ENCODE data around the gene DROSHA. TPM values are rescaled to one million over a fixed set of nuclear protein-coding genes. Genes with fewer than 3 reads are reported as not detected.
"Not testable (repeated sequence)": the region's sequence is repeated elsewhere in the genome, so short reads cannot be mapped to it uniquely, and the experiment has no call there.

DROSHA gene
- total RNA-seq, 2 experiments from 2014 or later = 59.6 to 66.1 TPM

- Mint-ChIP-seq H3K36me3 (peaks cover 45% of the 10 kb centered on the region), H3K27me3 (no peaks in the 10 kb centered on the region), H3K4me1 (ENCODE audit: low read depth) (no peaks in the 10 kb centered on the region), H3K27ac (no peak overlapping the region), H3K9me3 (no peaks in the 10 kb centered on the region), H3K4me3 (no peak overlapping the region)
- ChIA-PET POLR2A (no interaction called here), CTCF (no interaction called here)
- no peak for DNase-seq
- intact Hi-C loops (cut with micrococcal nuclease) = no loop called here
These were observed 127.6 kb downstream of the DROSHA start for GRCh38 chr5:31404325-31404724.

DNA sequence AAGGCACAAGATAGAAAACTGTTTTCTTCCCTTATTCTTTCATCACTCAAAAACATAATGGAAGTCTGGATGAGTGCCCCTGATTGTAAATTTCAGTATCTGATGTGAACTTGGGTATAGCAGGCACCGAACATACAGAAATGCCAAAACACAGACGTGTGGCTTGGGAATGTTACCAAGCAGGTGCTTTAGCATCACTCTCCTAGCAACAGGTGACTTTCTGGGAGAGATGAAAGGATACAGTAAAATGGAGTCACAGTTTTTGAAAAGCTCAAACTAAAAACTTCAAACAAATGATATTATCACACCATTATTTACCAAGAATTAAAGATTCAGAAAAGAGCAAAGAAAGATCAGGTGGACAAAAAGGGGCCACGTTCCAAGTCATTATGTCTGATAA is 130.2 kb downstream of the DROSHA start:
- no peaks in the 10 kb centered on the region for H3K9me3 Mint-ChIP-seq
- intact Hi-C loops (cut with micrococcal nuclease) = no loop called here
- ChIA-PET CTCF (no interaction called here), POLR2A (no interaction called here)
- H3K4me1 Mint-ChIP-seq (ENCODE audit: low read depth) = no peaks in the 10 kb centered on the region
- no peak for DNase-seq
- no peak overlapping the region for H3K27ac Mint-ChIP-seq
- no peaks in the 10 kb centered on the region for H3K27me3 Mint-ChIP-seq
- peaks cover 25% of the 10 kb centered on the region for H3K36me3 Mint-ChIP-seq
- no peak overlapping the region for H3K4me3 Mint-ChIP-seq

DNA sequence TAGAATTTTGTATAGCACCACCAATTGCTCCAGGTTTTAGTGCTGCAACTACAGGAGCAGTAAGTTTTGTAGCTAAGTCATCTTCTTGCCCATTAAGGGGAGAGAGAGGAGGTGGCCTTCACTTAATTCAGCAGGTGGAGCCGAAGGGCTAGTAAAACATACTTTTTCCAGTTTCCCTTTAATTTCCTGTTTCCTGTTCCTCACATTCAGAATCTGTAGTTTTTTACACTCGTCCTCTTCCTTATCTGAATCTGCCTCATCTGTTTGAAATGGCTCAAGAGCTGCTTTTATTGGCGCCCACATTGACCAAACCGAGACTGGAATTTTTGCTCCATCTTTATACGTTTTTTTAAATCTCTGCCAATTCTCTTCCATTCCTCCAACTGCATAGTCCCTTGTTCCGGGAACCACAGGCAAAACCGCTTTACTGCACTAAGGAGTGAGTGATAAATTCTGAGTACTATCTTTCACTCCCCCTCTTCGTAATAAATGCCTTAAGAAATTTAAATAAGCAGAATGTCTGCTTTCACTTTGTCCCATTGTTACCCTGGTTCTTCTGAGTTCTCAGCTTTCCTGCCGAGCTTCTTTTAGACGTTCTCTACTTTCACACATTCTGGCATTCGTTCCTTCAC is 133.9 kb downstream of the DROSHA start:
- H3K4me1 Mint-ChIP-seq (ENCODE audit: low read depth) = no peaks in the 10 kb centered on the region
- no peak overlapping the region for H3K4me3 Mint-ChIP-seq
- ChIA-PET POLR2A (no interaction called here), CTCF (no interaction called here)
- no peak overlapping the region for H3K27ac Mint-ChIP-seq
- intact Hi-C loops (cut with micrococcal nuclease) = no loop called here
- no peak for DNase-seq
- H3K9me3 Mint-ChIP-seq = no peaks in the 10 kb centered on the region
- H3K27me3 Mint-ChIP-seq = no peaks in the 10 kb centered on the region
- peaks cover 14% of the 10 kb centered on the region for H3K36me3 Mint-ChIP-seq

GRCh38 chr5:31396611-31397295 is 135.1 kb downstream of the DROSHA start:
- POLR2A ChIA-PET = no interaction called here
- Mint-ChIP-seq H3K27me3 (no peaks in the 10 kb centered on the region), H3K36me3 (peaks cover 11% of the 10 kb centered on the region), H3K9me3 (no peaks in the 10 kb centered on the region), H3K27ac (no peak overlapping the region), H3K4me3 (no peak overlapping the region), H3K4me1 (ENCODE audit: low read depth) (no peaks in the 10 kb centered on the region)
- intact Hi-C loops (cut with micrococcal nuclease) = no loop called here
- CTCF ChIA-PET = no interaction called here
- DNase-seq = no peak

DNA sequence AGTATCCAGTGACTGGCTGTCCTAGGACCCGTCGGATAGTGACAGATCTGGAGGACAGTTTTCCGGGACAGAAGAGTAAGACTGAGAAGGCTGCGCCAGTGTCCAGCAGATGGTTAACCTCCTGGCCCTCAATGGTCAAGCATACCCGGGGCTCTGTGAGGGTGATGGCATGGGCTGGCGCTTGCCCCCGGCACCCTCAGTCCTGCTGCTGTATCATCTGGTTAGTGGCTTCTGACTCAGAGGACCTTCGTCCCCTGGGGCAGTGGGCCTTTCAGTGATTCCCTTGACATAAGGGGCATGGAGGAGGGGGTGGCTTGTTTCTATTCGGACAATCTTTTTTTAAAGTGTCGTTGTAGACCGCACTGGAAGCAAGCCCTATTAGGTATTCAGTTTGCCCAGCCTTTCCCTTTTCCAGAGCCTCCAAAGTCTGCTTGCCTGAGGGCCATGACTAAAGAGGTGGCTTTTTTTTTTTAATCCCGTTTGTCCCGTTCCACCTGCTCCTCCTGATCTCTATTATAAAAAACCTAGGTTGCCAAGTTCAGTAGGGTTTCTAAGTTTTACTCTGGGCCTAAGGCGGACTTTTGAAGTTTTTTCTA is 136.3 kb downstream of the DROSHA start:
- intact Hi-C loops (cut with micrococcal nuclease); H3K9me3 Mint-ChIP-seq; H3K27me3 Mint-ChIP-seq; H3K4me3 Mint-ChIP-seq; H3K4me1 Mint-ChIP-seq (ENCODE audit: low read depth); POLR2A ChIA-PET; H3K36me3 Mint-ChIP-seq; CTCF ChIA-PET; H3K27ac Mint-ChIP-seq; DNase-seq: not testable (repeated sequence)

- DNase-seq = no peak
- CTCF ChIA-PET = no interaction called here
These were observed 138.8 kb downstream of the DROSHA start for GRCh38 chr5:31393126-31393525.

GRCh38 chr5:31392061-31392460 is 139.8 kb downstream of the DROSHA start:
- Mint-ChIP-seq H3K27ac (no peak overlapping the region), H3K4me1 (ENCODE audit: low read depth) (no peaks in the 10 kb centered on the region), H3K27me3 (no peaks in the 10 kb centered on the region), H3K36me3 (no peaks in the 10 kb centered on the region), H3K4me3 (no peak overlapping the region), H3K9me3 (peaks cover 16% of the 10 kb centered on the region)
- intact Hi-C loops (cut with micrococcal nuclease) = no loop called here
- ChIA-PET POLR2A (no interaction called here), CTCF (no interaction called here)
- no peak for DNase-seq

More at GRCh38 chr5:31393126-31393525, 138.8 kb downstream of the DROSHA start:
- no peaks in the 10 kb centered on the region for H3K27me3 Mint-ChIP-seq
- no peaks in the 10 kb centered on the region for H3K36me3 Mint-ChIP-seq
- no peak overlapping the region for H3K27ac Mint-ChIP-seq
- POLR2A ChIA-PET = no interaction called here
- H3K9me3 Mint-ChIP-seq = peaks cover 12% of the 10 kb centered on the region
- no peaks in the 10 kb centered on the region for H3K4me1 Mint-ChIP-seq (ENCODE audit: low read depth)
- intact Hi-C loops (cut with micrococcal nuclease) = no loop called here
- no peak overlapping the region for H3K4me3 Mint-ChIP-seq

DNA sequence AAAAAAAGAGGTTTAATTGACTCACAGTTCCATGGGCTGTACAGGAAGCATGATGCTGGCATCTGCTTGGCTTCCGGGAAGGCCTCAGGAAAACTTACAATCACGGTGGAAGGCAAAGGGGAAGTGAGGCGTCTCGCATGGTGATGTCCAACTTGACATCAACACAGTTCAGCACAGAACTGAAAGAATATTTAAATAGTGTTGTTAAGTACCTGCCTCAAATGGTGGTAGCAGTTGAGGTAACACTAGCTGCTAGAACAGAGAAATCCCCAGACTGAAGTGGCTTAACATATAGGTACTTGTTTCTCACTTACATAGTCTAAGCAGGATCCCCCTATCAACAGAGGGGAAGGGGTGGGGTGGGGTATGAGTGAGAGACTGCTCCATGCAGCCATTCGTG is 141.6 kb downstream of the DROSHA start:
- CTCF ChIA-PET = no interaction called here
- Mint-ChIP-seq H3K4me1 (ENCODE audit: low read depth) (no peaks in the 10 kb centered on the region), H3K9me3 (peaks cover 16% of the 10 kb centered on the region), H3K27ac (no peak overlapping the region), H3K4me3 (no peak overlapping the region), H3K36me3 (no peaks in the 10 kb centered on the region), H3K27me3 (peaks cover 1% of the 10 kb centered on the region)
- no peak for DNase-seq
- intact Hi-C loops (cut with micrococcal nuclease) = no loop called here
- POLR2A ChIA-PET = no interaction called here

GRCh38 chr5:31385774-31386537 is 145.9 kb downstream of the DROSHA start:
- intact Hi-C loops (cut with micrococcal nuclease) = no loop called here
- Mint-ChIP-seq H3K9me3 (peaks cover 16% of the 10 kb centered on the region), H3K36me3 (no peaks in the 10 kb centered on the region), H3K27me3 (peaks cover 10% of the 10 kb centered on the region), H3K4me1 (ENCODE audit: low read depth) (no peaks in the 10 kb centered on the region), H3K4me3 (no peak overlapping the region), H3K27ac (no peak overlapping the region)
- DNase-seq = no peak
- ChIA-PET CTCF (no interaction called here), POLR2A (no interaction called here)

DNA sequence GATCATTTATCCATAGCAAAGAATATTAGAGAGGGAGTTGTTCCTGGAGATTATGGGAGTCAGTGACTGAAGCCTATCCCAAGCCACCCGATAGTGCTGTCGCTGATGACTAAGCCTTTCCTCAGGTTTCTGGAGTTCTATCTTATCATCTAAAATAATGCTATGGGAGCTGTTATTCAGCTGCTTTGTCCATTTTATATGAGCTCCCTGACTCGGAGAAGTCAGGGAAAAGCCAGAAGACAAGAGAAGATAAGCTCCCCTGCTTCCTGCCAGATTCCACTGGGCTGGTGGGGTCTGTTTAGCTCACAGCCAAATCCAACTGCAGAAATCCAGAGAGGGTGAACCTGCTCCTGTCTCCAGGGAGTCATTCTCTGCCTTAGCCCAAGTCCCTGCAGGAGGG is 148.2 kb downstream of the DROSHA start:
- intact Hi-C loops (cut with micrococcal nuclease) = no loop called here
- H3K27me3 Mint-ChIP-seq = peaks cover 10% of the 10 kb centered on the region
- POLR2A ChIA-PET = no interaction called here
- DNase-seq = no peak
- H3K36me3 Mint-ChIP-seq = no peaks in the 10 kb centered on the region
- no peak overlapping the region for H3K4me3 Mint-ChIP-seq
- H3K27ac Mint-ChIP-seq = no peak overlapping the region
- H3K4me1 Mint-ChIP-seq (ENCODE audit: low read depth) = no peaks in the 10 kb centered on the region
- peaks cover 10% of the 10 kb centered on the region for H3K9me3 Mint-ChIP-seq
- CTCF ChIA-PET = no interaction called here

- CTCF ChIA-PET = no interaction called here
- DNase-seq = no peak
- intact Hi-C loops (cut with micrococcal nuclease) = no loop called here
- POLR2A ChIA-PET = no interaction called here
- Mint-ChIP-seq H3K27ac (no peak overlapping the region), H3K9me3 (no peaks in the 10 kb centered on the region), H3K4me3 (no peak overlapping the region), H3K27me3 (peaks cover 10% of the 10 kb centered on the region), H3K4me1 (ENCODE audit: low read depth) (no peaks in the 10 kb centered on the region), H3K36me3 (no peaks in the 10 kb centered on the region)
These were observed 149.6 kb downstream of the DROSHA start for GRCh38 chr5:31382051-31382878.

DNA sequence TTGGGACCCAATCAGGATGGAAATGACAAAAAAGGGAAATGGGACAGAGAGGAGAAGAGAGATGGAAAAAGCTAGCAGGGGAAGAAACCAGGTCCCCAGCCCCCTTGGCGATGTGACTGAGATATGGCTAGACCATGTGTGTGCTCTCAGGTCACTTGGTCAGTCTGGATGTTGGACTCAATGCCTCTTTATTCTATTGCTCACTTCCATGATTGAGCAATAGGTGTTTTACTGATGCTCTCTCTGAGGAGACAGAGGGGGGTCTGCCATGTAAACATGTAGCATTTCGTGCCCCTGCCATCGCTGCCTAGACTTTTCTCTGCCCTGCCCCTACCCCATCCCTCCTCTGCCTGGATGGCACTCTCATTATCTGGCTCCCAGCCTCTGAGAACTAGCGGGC is 150.6 kb downstream of the DROSHA start:
- POLR2A ChIA-PET = no interaction called here
- Mint-ChIP-seq H3K9me3 (no peaks in the 10 kb centered on the region), H3K4me3 (no peak overlapping the region), H3K36me3 (no peaks in the 10 kb centered on the region), H3K27me3 (peaks cover 10% of the 10 kb centered on the region), H3K4me1 (ENCODE audit: low read depth) (no peaks in the 10 kb centered on the region), H3K27ac (no peak overlapping the region)
- CTCF ChIA-PET = no interaction called here
- intact Hi-C loops (cut with micrococcal nuclease) = no loop called here
- DNase-seq = no peak

Data from activated CD4-positive, alpha-beta memory T cell treated with anti-CD3 and anti-CD28 coated beads for 36 hours (primary cell).